ENCODE data around the gene KIAA1958. TPM values are rescaled to one million over a fixed set of nuclear protein-coding genes. Genes with fewer than 3 reads are reported as not detected.
"Not testable (repeated sequence)": the region's sequence is repeated elsewhere in the genome, so short reads cannot be mapped to it uniquely, and the experiment has no call there.

Gene KIAA1958
- total RNA-seq, 2 donors from 2014 or later = 7.0 to 42.8 TPM

- no peak overlapping the region for H3K4me3 ChIP-seq
- no peaks in the 10 kb centered on the region for H3K27me3 ChIP-seq (replicated peaks; ENCODE audit: insufficient read depth)
- DNase-seq (ENCODE audit: low spot score) = no peak
- H3K9me3 ChIP-seq = no peaks in the 10 kb centered on the region
- intact Hi-C loops (cut with DNase I) = no loop called here
- H3K36me3 ChIP-seq = no peaks in the 10 kb centered on the region
- H3K4me1 ChIP-seq (replicated peaks) = no peaks in the 10 kb centered on the region
- no peak overlapping the region for H3K27ac ChIP-seq
- TF ChIP-seq CTCF (IDR thresholded peaks at IDR 0.05) = no peak
- no peak for TF ChIP-seq POLR2AphosphoS5 (IDR thresholded peaks at IDR 0.05)
- no peak for TF ChIP-seq POLR2A (IDR thresholded peaks at IDR 0.05)
- 63% methylated on average over 4 of the region's 4 CpGs for WGBS
Observed at GRCh38 chr9:112505607-112506006, 19.0 kb downstream of the KIAA1958 start.

GRCh38 chr9:112506571-112506970, 19.9 kb downstream of the KIAA1958 start:
- Histone ChIP-seq H3K36me3 (no peaks in the 10 kb centered on the region), H3K4me1 (replicated peaks) (no peaks in the 10 kb centered on the region), H3K4me3 (no peak overlapping the region), H3K27me3 (replicated peaks; ENCODE audit: insufficient read depth) (no peaks in the 10 kb centered on the region), H3K27ac (no peak overlapping the region), H3K9me3 (no peaks in the 10 kb centered on the region)
- TF ChIP-seq CTCF (IDR thresholded peaks at IDR 0.05) = no peak
- intact Hi-C loops (cut with DNase I) = no loop called here
- DNase-seq (ENCODE audit: low spot score) = no peak
- WGBS = 63% methylated on average over 2 of the region's 2 CpGs

GRCh38 chr9:112507001-112507680, 20.5 kb downstream of the KIAA1958 start:
- WGBS = 98% methylated on average over 2 of the region's 2 CpGs
- Histone ChIP-seq H3K4me1 (replicated peaks) (no peaks in the 10 kb centered on the region), H3K9me3 (no peaks in the 10 kb centered on the region), H3K27ac (no peak overlapping the region), H3K4me3 (no peak overlapping the region), H3K27me3 (replicated peaks; ENCODE audit: insufficient read depth) (no peaks in the 10 kb centered on the region), H3K36me3 (no peaks in the 10 kb centered on the region)
- TF ChIP-seq POLR2AphosphoS5 (IDR thresholded peaks at IDR 0.05) (no peak), CTCF (IDR thresholded peaks at IDR 0.05) (no peak), POLR2A (IDR thresholded peaks at IDR 0.05) (no peak)
- DNase-seq (ENCODE audit: low spot score) = no peak
- intact Hi-C loops (cut with DNase I) = no loop called here

GRCh38 chr9:112508377-112508776, 21.8 kb downstream of the KIAA1958 start:
- intact Hi-C loops (cut with DNase I) = no loop called here
- no peaks in the 10 kb centered on the region for H3K9me3 ChIP-seq
- H3K4me3 ChIP-seq = no peak overlapping the region
- TF ChIP-seq CTCF (IDR thresholded peaks at IDR 0.05) (no peak), POLR2AphosphoS5 (IDR thresholded peaks at IDR 0.05) (no peak), POLR2A (IDR thresholded peaks at IDR 0.05) (no peak)
- DNase-seq (ENCODE audit: low spot score) = no peak
- WGBS = 46% methylated on average over 2 of the region's 2 CpGs
- H3K27me3 ChIP-seq (replicated peaks; ENCODE audit: insufficient read depth) = no peaks in the 10 kb centered on the region
- no peaks in the 10 kb centered on the region for H3K36me3 ChIP-seq
- H3K4me1 ChIP-seq (replicated peaks) = no peaks in the 10 kb centered on the region
- H3K27ac ChIP-seq = no peak overlapping the region

GRCh38 chr9:112512377-112512776, 25.8 kb downstream of the KIAA1958 start:
- H3K9me3 ChIP-seq; H3K4me1 ChIP-seq (replicated peaks); H3K27ac ChIP-seq; intact Hi-C loops (cut with DNase I); DNase-seq (ENCODE audit: low spot score); H3K4me3 ChIP-seq; H3K27me3 ChIP-seq (replicated peaks; ENCODE audit: insufficient read depth); H3K36me3 ChIP-seq: not testable (repeated sequence)
- WGBS = 90% methylated on average over 4 of the region's 4 CpGs
